ENCODE results near the gene NFATC1.

NFATC1 gene

GRCh38 chr18:79577451-79578395 is 182.0 kb downstream of the NFATC1 start:
- Mint-ChIP-seq H3K36me3 (ENCODE audit: low read depth) (peaks cover 6% of the 10 kb centered on the region), H3K27me3 (no peaks in the 10 kb centered on the region), H3K9me3 (peaks cover 9% of the 10 kb centered on the region), H3K4me1 (peaks cover 2% of the 10 kb centered on the region), H3K27ac (no peak overlapping the region), H3K4me3 (no peak overlapping the region)
- no peak for ATAC-seq
- no peak for DNase-seq

- no peak overlapping the region for H3K27ac Mint-ChIP-seq
- ATAC-seq (no peak), DNase-seq (no peak)
- no peaks in the 10 kb centered on the region for H3K27me3 Mint-ChIP-seq
- H3K4me3 Mint-ChIP-seq: no peak overlapping the region
- H3K9me3 Mint-ChIP-seq: peaks cover 1% of the 10 kb centered on the region
- no peaks in the 10 kb centered on the region for H3K36me3 Mint-ChIP-seq (ENCODE audit: low read depth)
- peaks cover 2% of the 10 kb centered on the region for H3K4me1 Mint-ChIP-seq
Observed at GRCh38 chr18:79578396-79579260, 182.9 kb downstream of the NFATC1 start.
